ENCODE results near the gene ABCC6. TPM values are rescaled to one million over a fixed set of nuclear protein-coding genes. Genes with fewer than 3 reads are reported as not detected.

ABCC6 gene
- total and polyA plus RNA-seq, 2 donors (not counting 3 experiments of a cell fraction or from before 2014, with no cell fraction given) = 0.07 to 0.84 TPM

DNA sequence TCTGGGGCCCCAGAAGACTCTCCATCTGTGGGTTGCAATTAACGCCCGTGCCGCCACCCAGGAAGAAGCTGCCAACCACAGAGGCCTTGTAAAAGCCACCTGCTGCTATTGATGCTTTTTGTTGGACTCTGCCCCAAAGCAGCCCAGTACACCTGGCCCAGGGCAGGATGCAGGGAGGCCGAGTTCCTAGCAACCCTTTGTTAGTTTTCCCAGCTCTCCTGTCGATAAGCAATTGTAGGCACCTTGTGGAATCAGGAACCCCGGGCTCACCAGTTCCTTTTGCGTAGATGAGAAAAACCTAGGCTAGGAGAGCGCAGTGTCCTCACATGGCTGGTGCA lies 103.3 kb downstream of the ABCC6 start:
- Histone ChIP-seq H4K20me1 (replicated peaks; ENCODE audit: control insufficient read depth, extremely low read depth, insufficient read depth, low read length) (no peaks in the 10 kb centered on the region), H3K27ac (ENCODE audit: insufficient read depth, low read depth, low read length) (peak overlapping the region; percentile 83), H3K4me2 (ENCODE audit: insufficient read depth, low read length) (peak overlapping the region; percentile 2), H3K4me3 (replicated peaks in 1 of 3; ENCODE audit: insufficient read depth in 1 of 3, low read depth in 1 of 3, low read length in 3 of 3) (peak overlapping the region in 1 of 3 experiments; percentile 4), H3K9ac (replicated peaks; ENCODE audit: extremely low read depth, insufficient read depth, low read length) (peak overlapping the region; percentile 55), H2AFZ (ENCODE audit: low read depth, low read length) (no peak overlapping the region), H3K36me3 (ENCODE audit: control insufficient read depth in 2 of 2, extremely low read depth in 1 of 2, insufficient read depth in 2 of 2, low read length in 2 of 2) (peaks cover 12 to 22% of the 10 kb centered on the region in 2 experiments), H3K4me1 (ENCODE audit: control insufficient read depth, extremely low read depth, insufficient read depth, low read length) (peaks cover 19% of the 10 kb centered on the region), H3K79me2 (ENCODE audit: control insufficient read depth, insufficient read depth, low read length) (peaks cover 4% of the 10 kb centered on the region), H3K9me1 (replicated peaks; ENCODE audit: control insufficient read depth, extremely low read depth, insufficient read depth, low read length) (no peaks in the 10 kb centered on the region), H3K27me3 (ENCODE audit: control insufficient read depth in 2 of 2, insufficient read depth in 2 of 2, low read length in 2 of 2) (no peaks in the 10 kb centered on the region), H3K9me3 (replicated peaks; ENCODE audit: control insufficient read depth, insufficient read depth, low read length) (peaks cover 5% of the 10 kb centered on the region)
- CTCF ChIA-PET = interaction anchor here (0.5 to 2.1 kb wide), 10 partner anchors 8 to 438 kb away, joined by 3 to 19 read pairs (median 3); no protein-coding TSS in a partner anchor
- no TSS peak for BruUV-seq (replicated peaks)
- DNase-seq (ENCODE audit: low read depth, low spot score) (no peak), FAIRE-seq (no peak)
- POLR2A ChIA-PET = interaction anchor here (1.4 to 1.6 kb wide), 2 partner anchors 122 to 161 kb away, joined by 4 to 10 read pairs; no protein-coding TSS in a partner anchor
- dilution Hi-C loops (cut with MboI; ENCODE audit: extremely low pct_ligation_motif_present, low sequenced_read_pairs) = no loop called here
- intact Hi-C loops (cut with micrococcal nuclease) = loop anchor here (1.0 to 10.0 kb wide), 6 partner anchors 73 to 529 kb away; no protein-coding TSS in a partner anchor
- no peak for TF ChIP-seq POLR2AphosphoS5 (IDR thresholded peaks at IDR 0.05; ENCODE audit: insufficient read depth, low read depth, low read length)
- TF ChIP-seq POLR2A (IDR thresholded peaks at IDR 0.05; ENCODE audit: low read depth, low read length) = no peak
- no peak for TF ChIP-seq JUN (IDR thresholded peaks at IDR 0.05; ENCODE audit: borderline replicate concordance, insufficient read depth, insufficient read length, low read depth)
- TF ChIP-seq EZH2 (IDR thresholded peaks at IDR 0.05; ENCODE audit: borderline replicate concordance, low read depth, low read length, severe bottlenecking) = no peak
- TF ChIP-seq GATA2 (IDR thresholded peaks at IDR 0.05; ENCODE audit: insufficient read depth, insufficient read length, low read depth, low read length) = no peak
- TF ChIP-seq MYC (IDR thresholded peaks at IDR 0.05; ENCODE audit: low read depth, low read length) = no peak

DNA sequence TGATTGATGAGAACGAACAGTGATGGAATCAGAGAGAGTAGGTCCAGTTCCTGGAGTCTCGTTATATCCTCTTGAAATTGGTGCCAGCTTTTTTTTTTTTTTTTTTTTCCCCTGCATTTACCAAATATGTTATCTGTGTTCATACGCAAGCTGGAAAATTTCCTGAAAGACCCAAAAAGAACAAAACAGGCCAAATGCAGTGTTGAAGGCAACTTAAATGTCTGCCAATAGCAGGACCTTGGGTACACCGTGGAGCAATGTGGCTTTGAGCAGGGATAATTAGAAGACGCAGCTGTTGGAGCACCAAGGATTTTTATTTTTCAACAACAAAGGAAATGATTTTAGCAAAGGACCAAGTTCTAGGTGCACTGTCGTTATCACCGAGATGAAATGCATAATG lies 105.0 kb downstream of the ABCC6 start:
- Histone ChIP-seq H3K27ac (ENCODE audit: insufficient read depth, low read depth, low read length) (no peak overlapping the region), H3K9ac (replicated peaks; ENCODE audit: extremely low read depth, insufficient read depth, low read length) (no peak overlapping the region), H3K4me3 (replicated peaks in 1 of 3; ENCODE audit: insufficient read depth in 1 of 3, low read depth in 1 of 3, low read length in 3 of 3) (no peak overlapping the region), H3K4me1 (ENCODE audit: control insufficient read depth, extremely low read depth, insufficient read depth, low read length) (peaks cover 19% of the 10 kb centered on the region), H3K27me3 (ENCODE audit: control insufficient read depth in 2 of 2, insufficient read depth in 2 of 2, low read length in 2 of 2) (no peaks in the 10 kb centered on the region), H3K36me3 (ENCODE audit: control insufficient read depth in 2 of 2, extremely low read depth in 1 of 2, insufficient read depth in 2 of 2, low read length in 2 of 2) (peaks cover 6 to 23% of the 10 kb centered on the region in 2 experiments), H3K79me2 (ENCODE audit: control insufficient read depth, insufficient read depth, low read length) (peaks cover 4% of the 10 kb centered on the region), H3K4me2 (ENCODE audit: insufficient read depth, low read length) (no peak overlapping the region), H3K9me3 (replicated peaks; ENCODE audit: control insufficient read depth, insufficient read depth, low read length) (no peaks in the 10 kb centered on the region), H4K20me1 (replicated peaks; ENCODE audit: control insufficient read depth, extremely low read depth, insufficient read depth, low read length) (no peaks in the 10 kb centered on the region), H2AFZ (ENCODE audit: low read depth, low read length) (no peak overlapping the region), H3K9me1 (replicated peaks; ENCODE audit: control insufficient read depth, extremely low read depth, insufficient read depth, low read length) (no peaks in the 10 kb centered on the region)
- dilution Hi-C loops (cut with MboI; ENCODE audit: extremely low pct_ligation_motif_present, low sequenced_read_pairs) = no loop called here
- TF ChIP-seq JUN (IDR thresholded peaks at IDR 0.05; ENCODE audit: borderline replicate concordance, insufficient read depth, insufficient read length, low read depth) (no peak), POLR2AphosphoS5 (IDR thresholded peaks at IDR 0.05; ENCODE audit: insufficient read depth, low read depth, low read length) (no peak), GATA2 (IDR thresholded peaks at IDR 0.05; ENCODE audit: insufficient read depth, insufficient read length, low read depth, low read length) (no peak)
- TF ChIP-seq, protein P1, sequence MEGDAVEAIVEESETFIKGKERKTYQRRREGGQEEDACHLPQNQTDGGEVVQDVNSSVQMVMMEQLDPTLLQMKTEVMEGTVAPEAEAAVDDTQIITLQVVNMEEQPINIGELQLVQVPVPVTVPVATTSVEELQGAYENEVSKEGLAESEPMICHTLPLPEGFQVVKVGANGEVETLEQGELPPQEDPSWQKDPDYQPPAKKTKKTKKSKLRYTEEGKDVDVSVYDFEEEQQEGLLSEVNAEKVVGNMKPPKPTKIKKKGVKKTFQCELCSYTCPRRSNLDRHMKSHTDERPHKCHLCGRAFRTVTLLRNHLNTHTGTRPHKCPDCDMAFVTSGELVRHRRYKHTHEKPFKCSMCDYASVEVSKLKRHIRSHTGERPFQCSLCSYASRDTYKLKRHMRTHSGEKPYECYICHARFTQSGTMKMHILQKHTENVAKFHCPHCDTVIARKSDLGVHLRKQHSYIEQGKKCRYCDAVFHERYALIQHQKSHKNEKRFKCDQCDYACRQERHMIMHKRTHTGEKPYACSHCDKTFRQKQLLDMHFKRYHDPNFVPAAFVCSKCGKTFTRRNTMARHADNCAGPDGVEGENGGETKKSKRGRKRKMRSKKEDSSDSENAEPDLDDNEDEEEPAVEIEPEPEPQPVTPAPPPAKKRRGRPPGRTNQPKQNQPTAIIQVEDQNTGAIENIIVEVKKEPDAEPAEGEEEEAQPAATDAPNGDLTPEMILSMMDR (IDR thresholded peaks at IDR 0.05; ENCODE audit: extremely low read depth in 1 of 2, insufficient read depth in 1 of 2, low read depth in 1 of 2, low read length in 2 of 2) = no peak
- CTCF ChIA-PET = interaction anchor here (1.2 kb wide), 1 partner anchor 243 kb away, joined by 3 read pairs; no protein-coding TSS in a partner anchor
- FAIRE-seq (no peak), DNase-seq (ENCODE audit: low read depth, low spot score) (no peak)
- intact Hi-C loops (cut with micrococcal nuclease) = no loop called here
- POLR2A ChIA-PET = no interaction called here
- no TSS peak for BruUV-seq (replicated peaks)

All from endothelial cell of umbilical vein (primary cell).